DOHH2 (cell line): ENCODE measurements around the gene MPZL2.
A peak's percentile ranks its signal among the peaks of the same experiment; 100 is the strongest.

ENCODE experiments used
- H3F3A ChIP-seq: fragments of 200-600 bp; sonication (generic), shearing (Covaris generic); 2 replicates; pipeline ENCODE4 v1.6.0; 2016; ENCODE audit warnings: antibody characterized with exemption, mild to moderate bottlenecking; ENCODE audit not compliant: control insufficient read depth, insufficient read depth
- H3K27ac ChIP-seq: fragments of 200-600 bp; sonication (generic); 2 replicates; pipeline ENCODE4 v1.5.1; 2014; ENCODE audit warnings: low read depth, mild to moderate bottlenecking, low read length, moderate library complexity
- H3K27me3 ChIP-seq: fragments of 200-600 bp; sonication (generic); 2 replicates; pipeline ENCODE4 v1.6.1; 2014; ENCODE audit warnings: mild to moderate bottlenecking, low read length, mixed read lengths; ENCODE audit not compliant: control insufficient read depth
- H3K36me3 ChIP-seq: fragments of 200-600 bp; sonication (generic); 2 replicates; pipeline ENCODE4 v1.6.1; 2014; ENCODE audit warnings: mild to moderate bottlenecking, low read length, moderate library complexity, mixed read lengths; ENCODE audit not compliant: control insufficient read depth
- H3K4me1 ChIP-seq: fragments of 200-600 bp; sonication (generic); 2 replicates; pipeline ENCODE4 v1.6.1; 2014; ENCODE audit warnings: mild to moderate bottlenecking, low read length, mixed read lengths; ENCODE audit not compliant: control insufficient read depth
- H3K4me2 ChIP-seq: fragments of 200-600 bp; sonication (generic); 2 replicates; pipeline ENCODE4 v1.6.0; 2014; ENCODE audit warnings: mild to moderate bottlenecking, low read length, moderate library complexity
- H3K4me3 ChIP-seq: fragments of 200-600 bp; sonication (generic); 2 replicates; pipeline ENCODE4 v1.5.1; 2014; ENCODE audit warnings: mild to moderate bottlenecking, low read length, mixed read lengths
- H3K79me2 ChIP-seq: fragments of 200-600 bp; sonication (generic); 2 replicates; pipeline ENCODE4 v1.6.1; 2014; ENCODE audit warnings: mild to moderate bottlenecking, low read length, mixed read lengths; ENCODE audit not compliant: control insufficient read depth
- H3K9me2 ChIP-seq: fragments of 200-600 bp; sonication (generic); replicated peaks from 2 replicates; pipeline ENCODE4 v1.6.1; 2014; ENCODE audit warnings: mild to moderate bottlenecking, low read length, mixed read lengths; ENCODE audit not compliant: control insufficient read depth
- H3K9me3 ChIP-seq: fragments of 200-600 bp; sonication (generic); 2 replicates; pipeline ENCODE4 v1.6.1; 2014; ENCODE audit warnings: antibody characterized with exemption, low read length, mixed read lengths; ENCODE audit not compliant: control insufficient read depth, insufficient read depth
- H4K20me1 ChIP-seq: fragments of 200-600 bp; sonication (generic); 2 replicates; pipeline ENCODE4 v1.6.0; 2014; ENCODE audit warnings: low read depth, mild to moderate bottlenecking, antibody characterized with exemption, low read length, moderate library complexity; ENCODE audit not compliant: control insufficient read depth, insufficient read depth
- CTCF ChIP-seq: fragments of 200-600 bp; sonication (generic); IDR thresholded peaks from one replicate; pipeline ENCODE4 v1.5.1; 2014; ENCODE audit warnings: antibody characterized with exemption, mild to moderate bottlenecking, low read depth, low read length; ENCODE audit not compliant: poor library complexity, severe bottlenecking
- EZH2phosphoT487 ChIP-seq: fragments of 200-600 bp; sonication (generic); IDR thresholded peaks from 2 replicates; pipeline ENCODE4 v1.6.1; 2017; ENCODE audit warnings: borderline replicate concordance, mild to moderate bottlenecking, antibody characterized with exemption, low read length, moderate library complexity, mixed read lengths

The MPZL2 gene

GRCh38 chr11:118259138-118259537 is 5.0 kb downstream of the MPZL2 start:
- Histone ChIP-seq H3K4me1 (peaks cover 7% of the 10 kb centered on the region), H3K36me3 (no peaks in the 10 kb centered on the region), H3K4me2 (no peak overlapping the region), H3K79me2 (no peaks in the 10 kb centered on the region), H3K27me3 (peaks cover 7% of the 10 kb centered on the region), H3K9me3 (no peaks in the 10 kb centered on the region), H3K9me2 (no peaks in the 10 kb centered on the region), H4K20me1 (no peaks in the 10 kb centered on the region), H3K27ac (no peak overlapping the region), H3F3A (no peaks in the 10 kb centered on the region), H3K4me3 (no peak overlapping the region)
- TF ChIP-seq EZH2phosphoT487 (no peak), CTCF (no peak)

GRCh38 chr11:118258410-118258809 is 5.7 kb downstream of the MPZL2 start:
- Histone ChIP-seq H3K9me3 (no peaks in the 10 kb centered on the region), H4K20me1 (no peaks in the 10 kb centered on the region), H3K79me2 (no peaks in the 10 kb centered on the region), H3K4me2 (no peak overlapping the region), H3K27ac (no peak overlapping the region), H3K4me1 (no peaks in the 10 kb centered on the region; the same call in 1 of the 2 replicates), H3K27me3 (peaks cover under 1% of the 10 kb centered on the region; the same call in 1 of the 2 replicates), H3K4me3 (no peak overlapping the region), H3K36me3 (no peaks in the 10 kb centered on the region), H3K9me2 (no peaks in the 10 kb centered on the region), H3F3A (peaks cover 5% of the 10 kb centered on the region; the same call in 1 of the 2 replicates)
- TF ChIP-seq EZH2phosphoT487 (no peak), CTCF (peak; percentile 48)

GRCh38 chr11:118252688-118253087 is 11.4 kb downstream of the MPZL2 start:
- no peaks in the 10 kb centered on the region for H3K36me3 ChIP-seq
- peaks cover 15% of the 10 kb centered on the region for H3K4me1 ChIP-seq
- peaks cover 17% of the 10 kb centered on the region for H3K79me2 ChIP-seq
- no peaks in the 10 kb centered on the region for H3K9me2 ChIP-seq
- H3K4me3 ChIP-seq, result peak overlapping the region; percentile 81
- H3K4me2 ChIP-seq, result peak overlapping the region; percentile 76
- H3F3A ChIP-seq, result peaks cover 15% of the 10 kb centered on the region; the same call in 1 of the 2 replicates
- H3K9me3 ChIP-seq, result no peaks in the 10 kb centered on the region
- H4K20me1 ChIP-seq, result no peaks in the 10 kb centered on the region
- TF ChIP-seq CTCF, result no peak
- no peak for TF ChIP-seq EZH2phosphoT487
- no peaks in the 10 kb centered on the region for H3K27me3 ChIP-seq
- peak overlapping the region; percentile 48; the same call in 1 of the 2 replicates for H3K27ac ChIP-seq
